IPS DF 6.9 (cell line): Measurements from ENCODE around the gene CNTD1.

Source experiments
- DNase-seq: peaks from one replicate; pipeline ENCODE4 v3.0.0-alpha.2; 2013; ENCODE audit warnings: low read depth, low spot score
- H3K27ac ChIP-seq: one replicate; pipeline ENCODE4 v1.5.1; 2013; ENCODE audit warnings: low read length, control low read depth
- H3K27me3 ChIP-seq: 2 replicates; pipeline ENCODE4 v1.6.1; 2013; ENCODE audit warnings: mild to moderate bottlenecking, low read length; ENCODE audit not compliant: control insufficient read depth, insufficient read depth
- H3K36me3 ChIP-seq: 2 replicates; pipeline ENCODE4 v1.6.1; 2013; ENCODE audit warnings: low read length; ENCODE audit not compliant: control insufficient read depth, insufficient read depth
- H3K4me1 ChIP-seq: 2 replicates; pipeline ENCODE4 v1.6.1; 2013; ENCODE audit warnings: low read length; ENCODE audit not compliant: control insufficient read depth, insufficient read depth
- H3K4me3 ChIP-seq: 2 replicates; pipeline ENCODE4 v1.5.1; 2013; ENCODE audit warnings: mild to moderate bottlenecking, low read length
- H3K9me3 ChIP-seq: 2 replicates; pipeline ENCODE4 v1.6.1; 2013; ENCODE audit warnings: low read length, inconsistent platforms; ENCODE audit not compliant: control insufficient read depth, insufficient read depth
- WGBS: extraction: QIAGEN DNeasy Blood & Tissue Kit; methylation state at CpG from one replicate; pipeline ENCODE4 v1.1.7; 2013; ENCODE audit warnings: mixed read lengths, missing lambda C conversion rate; ENCODE audit not compliant: insufficient read length, insufficient coverage; 5-methylcytosine and 5-hydroxymethylcytosine counted together

The CNTD1 gene

GRCh38 chr17:42779936-42780850 is 18.5 kb upstream of the CNTD1 start, which contains the start of gene WNK4:
Gene WNK4 (plus strand): TSS chr17:42780610. CDS start chr17:42780699, 89 bp downstream.
- no peak for DNase-seq
- H3K27me3 ChIP-seq = peaks cover 9% of the 10 kb centered on the region; the same call in 1 of the 2 replicates
- no CpG with 5 or more reads among the region's 65 CpGs for WGBS
- no peaks in the 10 kb centered on the region for H3K9me3 ChIP-seq
- H3K4me1 ChIP-seq = peaks cover 4% of the 10 kb centered on the region
- peaks cover 7% of the 10 kb centered on the region for H3K36me3 ChIP-seq
- H3K27ac ChIP-seq = no peak within 1 kb of the TSS
- peak within 1 kb of the TSS; percentile 59 for H3K4me3 ChIP-seq

- Histone ChIP-seq H3K27ac (no peak overlapping the region), H3K4me1 (peaks cover 4% of the 10 kb centered on the region), H3K36me3 (peaks cover 7% of the 10 kb centered on the region), H3K4me3 (peak overlapping the region; percentile 59; the same call in 1 of the 2 replicates), H3K27me3 (peaks cover 9% of the 10 kb centered on the region; the same call in 1 of the 2 replicates), H3K9me3 (no peaks in the 10 kb centered on the region)
- no CpG with 5 or more reads among the region's 39 CpGs for WGBS
- DNase-seq = no peak
These were observed 17.6 kb upstream of the CNTD1 start for GRCh38 chr17:42780851-42781638.

GRCh38 chr17:42781639-42782165 is 17.0 kb upstream of the CNTD1 start:
- WGBS = no CpG with 5 or more reads among the region's 10 CpGs
- peaks cover 7% of the 10 kb centered on the region for H3K36me3 ChIP-seq
- peaks cover 4% of the 10 kb centered on the region for H3K4me1 ChIP-seq
- no peaks in the 10 kb centered on the region for H3K9me3 ChIP-seq
- no peak for DNase-seq
- H3K27ac ChIP-seq = no peak overlapping the region
- peaks cover 9% of the 10 kb centered on the region; the same call in 1 of the 2 replicates for H3K27me3 ChIP-seq
- no peak overlapping the region for H3K4me3 ChIP-seq

GRCh38 chr17:42782166-42783061 is 16.2 kb upstream of the CNTD1 start:
- no peak overlapping the region for H3K27ac ChIP-seq
- peaks cover 4% of the 10 kb centered on the region for H3K4me1 ChIP-seq
- H3K4me3 ChIP-seq = no peak overlapping the region
- DNase-seq = no peak
- H3K36me3 ChIP-seq = peaks cover 7% of the 10 kb centered on the region
- no CpG with 5 or more reads among the region's 29 CpGs for WGBS
- H3K9me3 ChIP-seq = no peaks in the 10 kb centered on the region
- H3K27me3 ChIP-seq = peaks cover 9% of the 10 kb centered on the region; the same call in 1 of the 2 replicates

DNA sequence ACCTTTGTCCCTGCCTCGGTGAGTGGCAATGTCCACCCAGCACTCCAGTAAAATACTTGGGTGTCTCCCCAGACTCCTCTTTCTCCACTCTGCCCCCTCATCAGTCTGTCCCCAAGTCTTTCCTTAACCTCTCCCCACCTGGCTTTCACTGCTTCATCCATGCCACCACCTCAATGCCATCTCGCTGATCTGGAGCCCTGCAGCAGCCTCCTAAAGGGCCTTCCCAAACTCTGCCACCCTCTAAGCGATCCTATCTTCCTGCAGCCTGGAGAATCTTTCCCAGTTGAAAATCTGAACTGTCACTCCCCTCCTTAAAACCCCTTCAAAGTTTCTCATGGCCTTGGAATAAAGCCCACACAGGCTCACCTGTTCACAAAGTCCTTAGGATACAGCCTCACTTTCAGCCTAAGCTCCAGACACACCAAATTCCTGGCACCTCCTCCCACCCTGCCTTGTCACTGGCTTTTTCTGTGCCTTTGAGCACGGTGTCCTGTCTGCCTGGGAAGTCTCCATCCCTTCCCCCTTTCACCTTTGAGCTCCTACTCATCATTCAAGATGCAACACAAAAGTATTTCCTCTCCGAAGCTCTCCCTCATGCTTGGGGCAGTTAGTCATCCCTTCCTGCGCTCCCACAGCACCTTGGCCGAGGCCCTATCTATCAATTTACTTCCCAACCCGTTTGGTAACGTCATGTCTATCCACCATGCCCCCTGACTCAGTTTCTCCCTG is 15.4 kb upstream of the CNTD1 start:
- DNase-seq = no peak
- H3K9me3 ChIP-seq = no peaks in the 10 kb centered on the region
- H3K27ac ChIP-seq = no peak overlapping the region
- peaks cover 9% of the 10 kb centered on the region; the same call in 1 of the 2 replicates for H3K27me3 ChIP-seq
- WGBS = no CpG with 5 or more reads among the region's 9 CpGs
- peaks cover 3% of the 10 kb centered on the region; the same call in 1 of the 2 replicates for H3K36me3 ChIP-seq
- no peak overlapping the region for H3K4me3 ChIP-seq
- H3K4me1 ChIP-seq = peaks cover 4% of the 10 kb centered on the region

DNA sequence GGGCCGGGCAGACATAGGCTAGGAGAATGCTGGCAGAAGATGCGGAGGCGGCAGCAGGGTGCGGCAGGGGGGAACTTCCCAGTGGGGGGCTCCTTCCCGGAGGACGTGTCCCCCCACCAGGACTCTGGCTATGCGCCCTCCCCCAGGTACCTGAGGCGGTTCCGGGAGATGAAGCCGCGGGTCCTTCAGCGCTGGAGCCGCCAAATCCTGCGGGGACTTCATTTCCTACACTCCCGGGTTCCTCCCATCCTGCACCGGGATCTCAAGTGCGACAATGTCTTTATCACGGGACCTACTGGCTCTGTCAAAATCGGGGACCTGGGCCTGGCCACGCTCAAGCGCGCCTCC is 14.9 kb upstream of the CNTD1 start:
- Histone ChIP-seq H3K36me3 (peaks cover 2% of the 10 kb centered on the region; the same call in 1 of the 2 replicates), H3K4me1 (peaks cover 4% of the 10 kb centered on the region), H3K27me3 (peaks cover 9% of the 10 kb centered on the region; the same call in 1 of the 2 replicates), H3K9me3 (no peaks in the 10 kb centered on the region), H3K4me3 (no peak overlapping the region), H3K27ac (no peak overlapping the region)
- WGBS = no CpG with 5 or more reads among the region's 22 CpGs
- DNase-seq = no peak

DNA sequence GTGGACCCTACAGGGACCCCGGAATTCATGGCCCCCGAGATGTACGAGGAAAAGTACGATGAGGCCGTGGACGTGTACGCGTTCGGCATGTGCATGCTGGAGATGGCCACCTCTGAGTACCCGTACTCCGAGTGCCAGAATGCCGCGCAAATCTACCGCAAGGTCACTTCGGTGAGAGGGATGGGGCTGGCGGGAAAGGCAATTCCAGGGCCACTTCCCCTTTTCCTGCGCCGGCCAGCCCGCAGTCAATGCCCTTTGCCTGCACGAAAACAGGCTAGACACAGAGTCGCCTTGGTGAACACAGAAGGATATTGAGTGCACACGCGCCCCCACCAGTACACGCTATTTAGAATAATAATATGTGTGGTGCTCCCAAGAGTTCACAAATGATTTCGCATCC is 14.3 kb upstream of the CNTD1 start:
- Histone ChIP-seq H3K27ac (no peak overlapping the region), H3K27me3 (peaks cover 9% of the 10 kb centered on the region; the same call in 1 of the 2 replicates), H3K36me3 (no peaks in the 10 kb centered on the region; the same call in 1 of the 2 replicates), H3K4me3 (no peak overlapping the region), H3K9me3 (no peaks in the 10 kb centered on the region), H3K4me1 (peaks cover 4% of the 10 kb centered on the region)
- no peak for DNase-seq
- no CpG with 5 or more reads among the region's 25 CpGs for WGBS

DNA sequence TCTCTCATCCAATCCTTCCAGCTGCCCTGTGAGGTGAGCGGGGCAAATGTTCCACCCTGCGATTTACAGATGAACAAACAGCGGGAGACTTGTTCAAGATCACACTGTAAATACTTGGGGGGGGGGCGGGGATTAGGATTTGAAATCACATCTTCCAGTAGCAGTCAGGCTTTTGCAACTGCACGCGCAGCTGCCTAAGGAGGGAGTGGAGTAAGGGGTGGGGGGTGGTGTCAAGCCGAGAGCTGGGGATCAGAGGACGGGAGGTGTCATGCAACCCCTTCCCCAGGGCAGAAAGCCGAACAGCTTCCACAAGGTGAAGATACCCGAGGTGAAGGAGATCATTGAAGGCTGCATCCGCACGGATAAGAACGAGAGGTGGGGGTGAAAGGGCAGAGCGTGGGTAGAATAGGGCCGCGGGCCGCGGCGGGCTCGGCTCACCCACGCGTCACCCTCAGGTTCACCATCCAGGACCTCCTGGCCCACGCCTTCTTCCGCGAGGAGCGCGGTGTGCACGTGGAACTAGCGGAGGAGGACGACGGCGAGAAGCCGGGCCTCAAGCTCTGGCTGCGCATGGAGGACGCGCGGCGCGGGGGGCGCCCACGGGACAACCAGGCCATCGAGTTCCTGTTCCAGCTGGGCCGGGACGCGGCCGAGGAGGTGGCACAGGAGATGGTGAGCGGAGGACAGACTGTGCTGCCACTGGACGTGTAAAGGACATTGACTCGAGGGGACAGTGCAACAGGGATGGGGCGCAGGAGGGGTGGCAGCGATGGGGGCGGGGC is 13.7 kb upstream of the CNTD1 start:
- H3K36me3 ChIP-seq = no peaks in the 10 kb centered on the region; the same call in 1 of the 2 replicates
- H3K27me3 ChIP-seq = peaks cover 9% of the 10 kb centered on the region; the same call in 1 of the 2 replicates
- no CpG with 5 or more reads among the region's 52 CpGs for WGBS
- H3K9me3 ChIP-seq = no peaks in the 10 kb centered on the region
- no peak for DNase-seq
- H3K27ac ChIP-seq = no peak overlapping the region
- no peak overlapping the region for H3K4me3 ChIP-seq
- H3K4me1 ChIP-seq = peaks cover 4% of the 10 kb centered on the region
